Retina (tissue), 1 donor: ENCODE data around the gene TM9SF3.
"Not testable (repeated sequence)": the region's sequence is repeated elsewhere in the genome, so short reads cannot be mapped to it uniquely, and the experiment has no call there.

Source experiments
- DNase-seq: peaks from one replicate; pipeline ENCODE4 v3.0.0-alpha.2; 2016

The TM9SF3 gene

GRCh38 chr10:96598846-96599245, 12.0 kb upstream of the TM9SF3 start:
- DNase-seq: no peak

DNA sequence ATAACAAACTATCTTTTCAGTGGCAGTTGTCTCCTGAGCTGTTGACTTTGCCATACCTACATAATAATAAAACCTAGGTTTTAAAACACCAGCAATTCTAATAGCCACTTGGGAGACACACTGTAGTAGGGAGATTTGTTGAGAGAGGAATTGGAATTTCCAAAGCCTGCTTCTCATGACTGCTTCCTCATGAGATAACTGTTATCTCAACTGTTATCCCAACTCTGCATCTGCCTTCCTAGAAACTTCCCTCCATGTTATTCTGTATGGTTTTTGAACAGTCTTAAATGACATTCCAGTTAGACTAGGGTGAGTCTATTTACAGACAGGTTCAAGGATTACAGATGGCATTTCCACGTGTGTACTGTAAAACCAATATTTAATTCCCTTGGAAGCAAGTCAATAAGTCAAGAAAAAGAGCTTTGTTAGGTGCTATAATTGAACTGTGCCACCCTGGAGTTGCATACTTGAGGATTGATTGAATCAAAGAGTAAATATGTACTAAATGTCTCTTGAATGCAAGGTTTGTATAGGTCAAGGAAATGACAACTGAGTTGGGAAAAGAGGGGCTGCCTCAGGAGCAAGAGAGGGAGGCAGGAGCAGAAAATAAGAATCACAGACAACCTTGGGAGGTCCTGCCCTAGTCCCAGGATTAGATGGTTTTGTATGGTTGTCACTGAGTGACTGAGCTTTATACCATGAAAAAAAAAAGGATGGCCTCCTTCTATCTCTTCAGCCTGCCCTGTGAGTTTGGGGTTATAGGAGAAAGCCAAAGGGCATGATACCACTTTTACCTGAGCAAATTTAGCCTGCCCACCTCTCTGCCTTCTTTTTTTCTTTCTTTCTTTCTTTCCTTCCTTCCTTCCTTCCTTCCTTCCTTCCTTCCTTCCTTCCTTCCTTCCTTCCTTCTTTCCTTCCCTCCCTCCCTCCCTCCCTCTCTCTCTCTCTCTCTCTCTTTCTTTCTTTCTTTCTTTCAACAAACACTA, 9.9 kb upstream of the TM9SF3 start:
- no peak for DNase-seq

DNA sequence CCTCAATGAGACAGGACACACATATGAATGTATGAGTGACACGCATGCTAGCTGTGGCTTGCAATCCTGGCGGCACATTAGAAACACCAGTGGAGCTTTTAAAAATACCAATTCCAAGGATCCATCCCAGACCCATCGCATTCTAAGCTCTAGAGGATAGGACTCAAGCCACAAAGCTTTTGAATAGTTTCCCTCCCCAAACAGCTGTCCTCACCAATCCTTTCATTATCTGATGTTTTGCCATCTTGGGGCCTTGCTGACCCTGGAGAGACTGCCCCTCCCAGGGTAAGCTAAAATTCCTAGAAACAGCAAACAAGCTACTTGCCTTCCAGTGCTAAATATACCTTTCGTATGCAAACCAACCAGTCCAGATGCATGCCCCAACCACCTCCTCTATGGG, 8.9 kb upstream of the TM9SF3 start:
- no peak for DNase-seq

GRCh38 chr10:96591946-96592345, 5.1 kb upstream of the TM9SF3 start:
- no peak for DNase-seq

DNA sequence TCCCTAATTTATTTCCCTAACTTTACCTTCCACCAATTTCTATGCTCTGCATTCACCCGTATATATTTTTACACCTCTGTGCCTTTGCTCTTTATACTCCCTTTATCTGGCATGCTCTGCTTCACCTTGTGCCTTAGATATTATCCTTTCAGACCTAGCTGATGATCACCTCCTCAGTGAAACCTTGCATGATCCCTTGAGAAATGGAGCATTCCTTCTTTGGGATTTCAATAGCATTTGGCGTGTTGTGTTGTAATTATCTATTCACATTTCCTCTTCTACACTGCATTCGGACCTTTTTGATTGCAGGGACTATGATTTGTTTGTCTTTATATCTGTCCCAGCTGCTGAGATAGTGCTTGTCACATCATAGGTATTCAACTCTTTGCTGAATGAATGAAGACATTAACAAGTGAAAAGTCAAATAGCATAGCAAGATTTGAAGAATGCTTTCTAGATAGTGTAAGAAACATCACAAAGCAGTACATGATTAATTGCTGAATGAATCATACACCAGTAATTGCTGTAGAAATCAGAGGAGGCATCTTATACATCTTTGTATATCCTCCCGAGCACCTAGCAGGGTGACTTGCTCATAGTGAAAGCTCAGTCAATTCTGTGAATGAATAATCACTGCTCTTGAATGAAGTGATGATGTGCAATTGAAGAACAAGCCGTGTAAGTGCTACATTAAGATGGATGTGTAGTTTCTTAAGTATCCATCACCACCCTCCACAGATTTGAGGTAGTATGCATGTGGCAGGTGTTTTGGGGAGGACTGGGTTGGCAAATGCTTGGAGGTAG, 2.0 kb upstream of the TM9SF3 start:
- no peak for DNase-seq

DNA sequence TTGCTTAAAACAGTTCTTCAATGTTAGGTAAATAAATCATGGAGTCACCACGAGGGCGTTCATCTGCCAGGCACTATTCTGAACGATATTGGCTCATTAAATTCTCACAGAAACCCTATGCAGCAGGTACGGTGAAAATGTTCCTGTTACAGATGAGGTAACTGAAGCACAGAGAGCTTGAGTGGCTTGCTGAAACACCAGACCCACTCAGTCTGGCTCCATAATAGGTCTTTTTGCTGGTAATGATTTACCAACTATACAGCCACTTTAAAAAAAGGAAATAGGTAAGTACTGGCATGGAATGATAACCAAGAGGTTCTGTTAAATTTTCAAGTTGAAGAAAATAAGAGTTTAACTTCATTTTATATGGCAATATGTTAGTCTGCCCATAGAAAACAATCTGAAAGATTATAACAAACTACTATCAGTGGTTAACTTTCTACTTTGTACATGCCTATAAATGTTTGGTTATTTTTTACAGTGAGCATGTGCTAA, 1.3 kb upstream of the TM9SF3 start:
- no peak for DNase-seq

- DNase-seq: peak; percentile 84
Measured at GRCh38 chr10:96587264-96588059, 650 bp upstream of the TM9SF3 start.

GRCh38 chr10:96585736-96586418, 935 bp downstream of the TM9SF3 start:
- no peak for DNase-seq

DNA sequence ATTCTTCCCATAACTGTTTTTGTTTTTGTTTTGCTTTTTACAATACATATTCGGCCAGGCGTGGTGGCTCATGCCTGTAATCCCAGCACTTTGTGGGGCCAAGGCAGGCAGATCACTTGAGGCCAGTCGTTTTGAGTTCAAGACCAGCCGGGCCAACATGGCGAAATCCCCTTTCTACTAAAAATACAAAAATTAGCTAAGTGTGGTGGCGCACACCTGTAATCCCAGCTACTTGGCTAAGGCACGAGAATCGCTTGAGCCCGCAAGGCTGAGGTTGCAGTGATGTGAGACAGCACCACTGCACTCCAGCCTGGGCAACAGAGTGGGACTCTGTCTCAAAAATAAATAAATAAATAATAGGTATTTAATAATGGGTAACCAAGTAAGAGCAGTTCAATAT, 2.3 kb downstream of the TM9SF3 start:
- DNase-seq: no peak

DNA sequence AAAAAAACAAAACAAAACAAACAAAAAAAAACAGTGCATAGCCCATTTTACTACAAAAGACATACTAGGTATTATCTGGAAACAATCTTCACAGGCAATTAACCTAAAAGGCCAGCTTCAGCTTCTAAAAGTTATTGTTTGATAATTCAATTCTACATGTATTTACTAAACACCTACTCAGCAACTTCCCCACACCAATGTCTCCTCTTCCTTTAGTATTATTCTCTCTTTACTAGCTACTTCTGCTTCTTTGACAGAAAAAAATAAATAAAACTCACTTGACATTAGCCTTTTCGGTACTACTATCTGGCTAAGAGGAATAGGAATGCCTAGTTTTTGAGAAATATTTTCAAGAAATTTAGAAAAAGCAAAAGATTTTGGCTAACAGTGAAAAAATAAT, 2.8 kb downstream of the TM9SF3 start:
- DNase-seq: no peak

DNA sequence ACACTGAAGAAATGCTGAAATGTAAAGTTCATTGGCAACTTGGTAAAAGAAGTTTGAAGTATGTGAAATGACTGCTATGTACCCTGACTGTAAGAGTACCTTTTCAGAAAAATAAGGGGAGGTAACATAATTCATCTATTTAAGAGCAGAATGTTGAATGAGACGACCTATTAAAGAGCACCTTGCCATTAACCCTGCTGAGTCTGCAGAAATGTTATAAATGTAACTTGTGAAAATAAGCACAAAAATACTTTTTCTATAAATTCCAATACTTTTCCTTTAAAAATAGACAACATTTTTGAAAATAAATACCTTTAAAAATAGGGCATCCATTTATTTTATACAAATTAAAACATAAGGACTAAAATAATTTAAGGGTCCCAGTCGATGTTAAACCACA, 7.7 kb downstream of the TM9SF3 start:
- DNase-seq: no peak

GRCh38 chr10:96578633-96579032, 8.2 kb downstream of the TM9SF3 start:
- no peak for DNase-seq

DNA sequence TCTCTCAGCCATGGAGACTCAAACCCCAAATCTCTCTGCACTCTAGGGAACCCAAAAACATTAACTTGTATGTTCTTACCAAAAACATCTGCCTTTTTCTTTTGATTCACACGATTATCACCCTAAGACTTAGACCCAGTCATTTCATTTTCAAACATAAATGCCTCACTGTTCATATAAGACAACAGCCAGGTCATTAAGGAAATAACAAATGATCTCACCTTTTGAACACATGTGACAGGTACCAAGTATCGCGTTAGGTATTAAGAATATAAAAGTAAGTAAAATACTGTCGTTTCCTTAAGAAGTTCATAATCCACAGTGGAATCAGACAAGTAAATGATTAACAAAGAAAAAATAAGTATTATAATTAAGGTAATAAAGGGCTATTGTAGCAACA, 8.8 kb downstream of the TM9SF3 start:
- no peak for DNase-seq

DNA sequence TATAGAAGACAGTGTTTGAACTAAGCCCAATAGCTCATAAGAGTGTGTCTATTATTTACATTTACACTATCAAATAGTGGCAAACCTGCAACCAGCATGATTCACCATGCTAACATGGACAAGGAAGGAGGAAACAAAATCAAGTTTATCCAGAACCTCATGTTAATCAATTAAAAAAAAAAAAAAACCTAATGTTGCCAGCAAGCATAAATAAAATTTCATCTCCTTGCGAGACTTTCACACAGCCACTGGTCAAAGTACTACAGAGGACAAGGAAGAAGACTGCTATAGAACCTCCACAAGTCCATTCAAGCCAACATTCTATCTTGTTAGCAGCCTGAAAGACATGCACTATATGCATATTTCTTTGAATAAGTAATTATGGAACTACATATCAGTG, 9.7 kb downstream of the TM9SF3 start:
- no peak for DNase-seq

DNA sequence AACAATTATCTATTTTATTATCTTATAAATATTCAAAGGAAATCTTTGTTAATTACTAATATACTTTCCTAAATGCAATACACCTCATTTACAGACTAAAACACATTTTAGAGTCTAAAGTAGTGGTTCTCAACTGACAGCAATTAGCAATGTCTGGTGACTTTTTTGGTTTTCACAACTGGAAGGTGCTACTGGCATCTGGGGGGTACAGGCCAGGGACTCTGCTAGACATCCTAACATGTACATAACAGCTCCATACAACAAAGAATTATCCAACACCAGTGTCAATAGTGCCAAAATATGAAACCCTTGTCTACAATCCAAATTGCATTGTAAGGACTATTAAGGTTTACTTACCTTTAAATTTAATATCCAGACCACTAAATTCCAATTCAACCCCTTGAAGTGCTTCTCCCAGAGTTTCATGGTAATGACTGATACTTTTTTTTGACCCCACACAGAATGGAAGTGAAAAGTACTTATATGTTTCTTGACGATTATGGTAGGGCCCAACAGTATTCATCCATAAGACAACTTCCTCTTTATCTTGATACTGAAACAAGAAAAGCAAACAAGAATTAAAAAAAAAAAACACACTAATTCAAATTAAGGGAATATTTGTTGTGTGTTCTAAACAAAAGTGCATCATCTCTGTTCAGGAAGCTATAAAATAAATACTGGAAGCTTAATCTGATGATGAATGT, 10.4 kb downstream of the TM9SF3 start:
- no peak for DNase-seq

- not testable (repeated sequence) for DNase-seq
Measured at GRCh38 chr10:96574564-96574963, 12.2 kb downstream of the TM9SF3 start.

DNA sequence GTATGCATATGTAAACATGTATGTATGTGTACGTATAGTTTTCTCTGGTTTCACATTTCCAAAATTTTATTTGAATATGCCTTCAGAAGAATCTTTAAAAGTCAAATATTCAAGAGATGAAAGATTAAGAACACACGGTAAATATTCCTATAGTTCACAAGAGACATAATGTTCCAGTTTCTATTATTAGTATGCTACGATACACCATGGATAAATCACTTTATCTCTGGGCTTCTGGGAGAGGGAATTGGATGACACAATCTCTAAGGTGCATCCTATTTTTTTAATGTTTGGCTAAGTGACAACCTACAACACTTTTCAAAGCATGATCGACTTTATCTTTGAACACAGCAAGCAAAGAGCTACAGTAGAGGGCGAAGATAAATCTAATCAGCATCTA, 13.8 kb downstream of the TM9SF3 start:
- no peak for DNase-seq

DNA sequence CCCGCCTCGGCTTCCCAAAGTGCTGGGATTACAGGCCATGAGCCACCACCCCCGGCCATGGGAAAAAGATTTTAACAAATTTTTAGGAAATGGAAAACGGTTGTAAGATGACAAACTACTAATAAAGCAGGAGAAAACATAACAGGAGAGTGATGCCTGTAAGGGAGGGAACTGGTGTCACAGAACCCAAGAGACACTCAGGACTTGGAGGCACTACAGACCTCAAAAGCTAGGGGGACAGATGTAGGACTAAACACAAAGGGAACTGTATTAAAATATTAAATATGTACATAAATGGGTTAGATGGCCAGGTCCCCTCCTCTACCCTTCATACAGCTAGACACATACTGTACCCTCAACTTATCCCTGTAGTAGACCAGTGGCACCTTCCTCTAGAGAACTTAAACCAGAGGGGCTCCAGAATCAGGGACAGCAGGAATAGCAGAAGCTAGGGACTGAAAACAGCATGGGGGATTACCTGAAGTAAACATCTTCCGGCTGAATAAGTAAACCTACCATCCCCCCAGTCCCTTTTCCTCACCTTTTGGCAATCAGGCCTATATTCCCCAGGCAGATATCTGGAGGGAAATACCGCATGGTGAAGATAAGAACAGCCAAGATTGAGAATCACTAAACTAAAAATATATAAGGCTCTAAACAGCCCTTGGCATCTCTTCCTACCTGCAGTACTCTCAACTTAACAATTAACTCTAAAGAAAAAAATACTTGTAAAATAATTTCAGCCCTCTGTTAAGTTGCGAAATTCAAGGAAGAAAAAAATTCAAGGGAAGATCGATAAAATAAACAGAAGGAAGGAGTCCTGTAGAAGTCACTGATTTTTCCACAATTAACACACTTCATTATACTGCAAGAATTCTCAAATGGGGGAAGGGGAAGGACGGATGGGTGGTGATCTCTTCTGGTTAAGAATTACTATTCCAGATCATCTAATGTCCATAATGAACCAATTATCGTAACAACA, 15.5 kb downstream of the TM9SF3 start:
- no peak for DNase-seq

GRCh38 chr10:96570511-96570910, 16.3 kb downstream of the TM9SF3 start:
- no peak for DNase-seq

DNA sequence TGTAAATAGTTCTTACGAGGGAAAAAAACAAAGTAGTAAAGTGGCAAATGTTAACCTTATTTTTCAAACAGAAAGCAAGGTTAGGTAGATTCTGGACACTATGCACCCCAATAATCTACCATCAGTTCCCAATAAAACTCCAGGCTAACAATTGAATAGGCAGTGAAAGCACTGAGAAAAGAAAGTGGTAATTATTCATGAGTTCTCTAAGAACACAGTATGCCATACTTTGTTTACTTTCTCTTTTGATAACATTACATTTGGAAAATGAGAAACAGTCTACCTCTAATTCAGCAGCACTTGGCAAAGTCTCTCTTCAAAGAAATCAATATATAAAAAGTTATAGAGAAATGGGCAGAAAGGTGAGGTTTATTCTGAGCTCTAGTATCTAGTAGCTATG, 18.4 kb downstream of the TM9SF3 start:
- no peak for DNase-seq
